ENCODE measurements around the gene HUNK. TPM values are rescaled to one million over a fixed set of nuclear protein-coding genes. Genes with fewer than 3 reads are reported as not detected.

The HUNK gene
- total and polyA plus RNA-seq, 2 experiments from 2014 or later: 1.6 to 5.1 TPM

DNA sequence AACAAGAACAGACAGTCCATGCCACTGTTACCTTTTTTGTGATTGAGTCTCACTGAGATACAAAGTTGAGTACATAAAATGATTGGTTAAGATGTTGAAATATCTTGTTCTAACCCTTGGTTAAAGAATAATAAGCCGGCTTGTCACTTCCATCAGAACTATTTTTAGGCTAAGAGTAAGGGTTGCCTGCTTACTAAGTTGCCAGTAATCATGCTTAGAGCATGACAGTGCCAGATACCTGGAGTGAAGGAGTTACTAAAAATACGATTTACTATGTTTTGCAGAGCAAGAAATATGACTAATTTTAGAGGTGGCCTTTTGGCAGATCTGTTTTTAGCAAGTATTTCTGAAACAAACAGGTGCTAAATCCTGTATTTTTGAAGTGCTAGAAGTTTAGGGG, 6.0 kb downstream of the HUNK start:
- Histone ChIP-seq H3K79me2 (replicated peaks; ENCODE audit: insufficient read depth) (peaks cover 62% of the 10 kb centered on the region), H3K36me3 (ENCODE audit: insufficient read depth) (no peaks in the 10 kb centered on the region), H3K4me3 (no peak overlapping the region), H3K9me2 (ENCODE audit: insufficient read depth) (0 out of 2 replicates have a peak, but pooled peaks cover 2% of the 10 kb centered on the region), H4K20me1 (replicated peaks; ENCODE audit: insufficient read depth) (peaks cover 3% of the 10 kb centered on the region; the same call in 1 of the 2 replicates), H3K27ac (ENCODE audit: low read depth) (no peak overlapping the region), H3K4me1 (ENCODE audit: insufficient read depth) (peaks cover 36% of the 10 kb centered on the region), H2AFZ (no peak overlapping the region), H3K4me2 (no peak overlapping the region), H3K27me3 (ENCODE audit: insufficient read depth) (peaks cover 20% of the 10 kb centered on the region; the same call in 1 of the 2 replicates), H3F3A (replicated peaks; ENCODE audit: low read depth) (no peaks in the 10 kb centered on the region; the same call in 1 of the 2 replicates)
- TF ChIP-seq CREB1 (CRISPR knock-in tag; IDR thresholded peaks at IDR 0.05; ENCODE audit: low read depth) (no peak), EZH2phosphoT487 (IDR thresholded peaks at IDR 0.05; ENCODE audit: unreplicated experiment) (no peak), EZH2 (IDR thresholded peaks at IDR 0.05; ENCODE audit: low read depth, unreplicated experiment) (no peak), POLR2AphosphoS5 (IDR thresholded peaks at IDR 0.05; ENCODE audit: low read depth) (no peak), ZNF114 (CRISPR knock-in tag; IDR thresholded peaks at IDR 0.05) (no peak), NANOG (IDR thresholded peaks at IDR 0.05; ENCODE audit: borderline replicate concordance) (no peak), ZNF331 (CRISPR knock-in tag; IDR thresholded peaks at IDR 0.05; ENCODE audit: low read depth) (no peak), STAT1 (IDR thresholded peaks at IDR 0.05; ENCODE audit: unreplicated experiment) (no peak)
- TF ChIP-seq, protein P1, sequence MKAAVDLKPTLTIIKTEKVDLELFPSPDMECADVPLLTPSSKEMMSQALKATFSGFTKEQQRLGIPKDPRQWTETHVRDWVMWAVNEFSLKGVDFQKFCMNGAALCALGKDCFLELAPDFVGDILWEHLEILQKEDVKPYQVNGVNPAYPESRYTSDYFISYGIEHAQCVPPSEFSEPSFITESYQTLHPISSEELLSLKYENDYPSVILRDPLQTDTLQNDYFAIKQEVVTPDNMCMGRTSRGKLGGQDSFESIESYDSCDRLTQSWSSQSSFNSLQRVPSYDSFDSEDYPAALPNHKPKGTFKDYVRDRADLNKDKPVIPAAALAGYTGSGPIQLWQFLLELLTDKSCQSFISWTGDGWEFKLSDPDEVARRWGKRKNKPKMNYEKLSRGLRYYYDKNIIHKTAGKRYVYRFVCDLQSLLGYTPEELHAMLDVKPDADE (IDR thresholded peaks at IDR 0.05): no peak
- TF ChIP-seq, protein P2, sequence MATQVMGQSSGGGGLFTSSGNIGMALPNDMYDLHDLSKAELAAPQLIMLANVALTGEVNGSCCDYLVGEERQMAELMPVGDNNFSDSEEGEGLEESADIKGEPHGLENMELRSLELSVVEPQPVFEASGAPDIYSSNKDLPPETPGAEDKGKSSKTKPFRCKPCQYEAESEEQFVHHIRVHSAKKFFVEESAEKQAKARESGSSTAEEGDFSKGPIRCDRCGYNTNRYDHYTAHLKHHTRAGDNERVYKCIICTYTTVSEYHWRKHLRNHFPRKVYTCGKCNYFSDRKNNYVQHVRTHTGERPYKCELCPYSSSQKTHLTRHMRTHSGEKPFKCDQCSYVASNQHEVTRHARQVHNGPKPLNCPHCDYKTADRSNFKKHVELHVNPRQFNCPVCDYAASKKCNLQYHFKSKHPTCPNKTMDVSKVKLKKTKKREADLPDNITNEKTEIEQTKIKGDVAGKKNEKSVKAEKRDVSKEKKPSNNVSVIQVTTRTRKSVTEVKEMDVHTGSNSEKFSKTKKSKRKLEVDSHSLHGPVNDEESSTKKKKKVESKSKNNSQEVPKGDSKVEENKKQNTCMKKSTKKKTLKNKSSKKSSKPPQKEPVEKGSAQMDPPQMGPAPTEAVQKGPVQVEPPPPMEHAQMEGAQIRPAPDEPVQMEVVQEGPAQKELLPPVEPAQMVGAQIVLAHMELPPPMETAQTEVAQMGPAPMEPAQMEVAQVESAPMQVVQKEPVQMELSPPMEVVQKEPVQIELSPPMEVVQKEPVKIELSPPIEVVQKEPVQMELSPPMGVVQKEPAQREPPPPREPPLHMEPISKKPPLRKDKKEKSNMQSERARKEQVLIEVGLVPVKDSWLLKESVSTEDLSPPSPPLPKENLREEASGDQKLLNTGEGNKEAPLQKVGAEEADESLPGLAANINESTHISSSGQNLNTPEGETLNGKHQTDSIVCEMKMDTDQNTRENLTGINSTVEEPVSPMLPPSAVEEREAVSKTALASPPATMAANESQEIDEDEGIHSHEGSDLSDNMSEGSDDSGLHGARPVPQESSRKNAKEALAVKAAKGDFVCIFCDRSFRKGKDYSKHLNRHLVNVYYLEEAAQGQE (IDR thresholded peaks at IDR 0.05; ENCODE audit: unreplicated experiment): no peak
- TF ChIP-seq, protein P3, sequence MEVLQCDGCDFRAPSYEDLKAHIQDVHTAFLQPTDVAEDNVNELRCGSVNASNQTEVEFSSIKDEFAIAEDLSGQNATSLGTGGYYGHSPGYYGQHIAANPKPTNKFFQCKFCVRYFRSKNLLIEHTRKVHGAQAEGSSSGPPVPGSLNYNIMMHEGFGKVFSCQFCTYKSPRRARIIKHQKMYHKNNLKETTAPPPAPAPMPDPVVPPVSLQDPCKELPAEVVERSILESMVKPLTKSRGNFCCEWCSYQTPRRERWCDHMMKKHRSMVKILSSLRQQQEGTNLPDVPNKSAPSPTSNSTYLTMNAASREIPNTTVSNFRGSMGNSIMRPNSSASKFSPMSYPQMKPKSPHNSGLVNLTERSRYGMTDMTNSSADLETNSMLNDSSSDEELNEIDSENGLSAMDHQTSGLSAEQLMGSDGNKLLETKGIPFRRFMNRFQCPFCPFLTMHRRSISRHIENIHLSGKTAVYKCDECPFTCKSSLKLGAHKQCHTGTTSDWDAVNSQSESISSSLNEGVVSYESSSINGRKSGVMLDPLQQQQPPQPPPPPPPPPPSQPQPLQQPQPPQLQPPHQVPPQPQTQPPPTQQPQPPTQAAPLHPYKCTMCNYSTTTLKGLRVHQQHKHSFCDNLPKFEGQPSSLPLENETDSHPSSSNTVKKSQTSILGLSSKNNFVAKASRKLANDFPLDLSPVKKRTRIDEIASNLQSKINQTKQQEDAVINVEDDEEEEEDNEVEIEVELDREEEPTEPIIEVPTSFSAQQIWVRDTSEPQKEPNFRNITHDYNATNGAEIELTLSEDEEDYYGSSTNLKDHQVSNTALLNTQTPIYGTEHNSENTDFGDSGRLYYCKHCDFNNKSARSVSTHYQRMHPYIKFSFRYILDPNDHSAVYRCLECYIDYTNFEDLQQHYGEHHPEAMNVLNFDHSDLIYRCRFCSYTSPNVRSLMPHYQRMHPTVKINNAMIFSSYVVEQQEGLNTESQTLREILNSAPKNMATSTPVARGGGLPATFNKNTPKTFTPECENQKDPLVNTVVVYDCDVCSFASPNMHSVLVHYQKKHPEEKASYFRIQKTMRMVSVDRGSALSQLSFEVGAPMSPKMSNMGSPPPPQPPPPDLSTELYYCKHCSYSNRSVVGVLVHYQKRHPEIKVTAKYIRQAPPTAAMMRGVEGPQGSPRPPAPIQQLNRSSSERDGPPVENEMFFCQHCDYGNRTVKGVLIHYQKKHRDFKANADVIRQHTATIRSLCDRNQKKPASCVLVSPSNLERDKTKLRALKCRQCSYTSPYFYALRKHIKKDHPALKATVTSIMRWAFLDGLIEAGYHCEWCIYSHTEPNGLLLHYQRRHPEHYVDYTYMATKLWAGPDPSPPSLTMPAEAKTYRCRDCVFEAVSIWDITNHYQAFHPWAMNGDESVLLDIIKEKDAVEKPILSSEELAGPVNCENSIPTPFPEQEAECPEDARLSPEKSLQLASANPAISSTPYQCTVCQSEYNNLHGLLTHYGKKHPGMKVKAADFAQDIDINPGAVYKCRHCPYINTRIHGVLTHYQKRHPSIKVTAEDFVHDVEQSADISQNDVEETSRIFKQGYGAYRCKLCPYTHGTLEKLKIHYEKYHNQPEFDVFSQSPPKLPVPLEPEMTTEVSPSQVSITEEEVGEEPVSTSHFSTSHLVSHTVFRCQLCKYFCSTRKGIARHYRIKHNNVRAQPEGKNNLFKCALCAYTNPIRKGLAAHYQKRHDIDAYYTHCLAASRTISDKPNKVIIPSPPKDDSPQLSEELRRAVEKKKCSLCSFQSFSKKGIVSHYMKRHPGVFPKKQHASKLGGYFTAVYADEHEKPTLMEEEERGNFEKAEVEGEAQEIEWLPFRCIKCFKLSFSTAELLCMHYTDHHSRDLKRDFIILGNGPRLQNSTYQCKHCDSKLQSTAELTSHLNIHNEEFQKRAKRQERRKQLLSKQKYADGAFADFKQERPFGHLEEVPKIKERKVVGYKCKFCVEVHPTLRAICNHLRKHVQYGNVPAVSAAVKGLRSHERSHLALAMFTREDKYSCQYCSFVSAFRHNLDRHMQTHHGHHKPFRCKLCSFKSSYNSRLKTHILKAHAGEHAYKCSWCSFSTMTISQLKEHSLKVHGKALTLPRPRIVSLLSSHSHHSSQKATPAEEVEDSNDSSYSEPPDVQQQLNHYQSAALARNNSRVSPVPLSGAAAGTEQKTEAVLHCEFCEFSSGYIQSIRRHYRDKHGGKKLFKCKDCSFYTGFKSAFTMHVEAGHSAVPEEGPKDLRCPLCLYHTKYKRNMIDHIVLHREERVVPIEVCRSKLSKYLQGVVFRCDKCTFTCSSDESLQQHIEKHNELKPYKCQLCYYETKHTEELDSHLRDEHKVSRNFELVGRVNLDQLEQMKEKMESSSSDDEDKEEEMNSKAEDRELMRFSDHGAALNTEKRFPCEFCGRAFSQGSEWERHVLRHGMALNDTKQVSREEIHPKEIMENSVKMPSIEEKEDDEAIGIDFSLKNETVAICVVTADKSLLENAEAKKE (CRISPR knock-in tag; IDR thresholded peaks at IDR 0.05): no peak
- TF ChIP-seq, protein P4, sequence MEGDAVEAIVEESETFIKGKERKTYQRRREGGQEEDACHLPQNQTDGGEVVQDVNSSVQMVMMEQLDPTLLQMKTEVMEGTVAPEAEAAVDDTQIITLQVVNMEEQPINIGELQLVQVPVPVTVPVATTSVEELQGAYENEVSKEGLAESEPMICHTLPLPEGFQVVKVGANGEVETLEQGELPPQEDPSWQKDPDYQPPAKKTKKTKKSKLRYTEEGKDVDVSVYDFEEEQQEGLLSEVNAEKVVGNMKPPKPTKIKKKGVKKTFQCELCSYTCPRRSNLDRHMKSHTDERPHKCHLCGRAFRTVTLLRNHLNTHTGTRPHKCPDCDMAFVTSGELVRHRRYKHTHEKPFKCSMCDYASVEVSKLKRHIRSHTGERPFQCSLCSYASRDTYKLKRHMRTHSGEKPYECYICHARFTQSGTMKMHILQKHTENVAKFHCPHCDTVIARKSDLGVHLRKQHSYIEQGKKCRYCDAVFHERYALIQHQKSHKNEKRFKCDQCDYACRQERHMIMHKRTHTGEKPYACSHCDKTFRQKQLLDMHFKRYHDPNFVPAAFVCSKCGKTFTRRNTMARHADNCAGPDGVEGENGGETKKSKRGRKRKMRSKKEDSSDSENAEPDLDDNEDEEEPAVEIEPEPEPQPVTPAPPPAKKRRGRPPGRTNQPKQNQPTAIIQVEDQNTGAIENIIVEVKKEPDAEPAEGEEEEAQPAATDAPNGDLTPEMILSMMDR (conservative IDR thresholded peaks at IDR 0.05; ENCODE audit: low read depth in 2 of 2): no peak
- DNase-seq (ENCODE audit: low spot score): no peak
- Mint-ChIP-seq H3K36me3 (ENCODE audit: low read depth) (peaks cover 11% of the 10 kb centered on the region), H3K4me1 (peaks cover 26% of the 10 kb centered on the region), H3K27me3 (ENCODE audit: insufficient read depth, low read depth, poor library complexity) (peaks cover 19% of the 10 kb centered on the region), H3K9me3 (peaks cover 4% of the 10 kb centered on the region; the same call in 1 of the 3 replicates), H3K27ac (no peak overlapping the region), H3K4me3 (no peak overlapping the region)
- ATAC-seq: no peak
